WI38 (cell line): ENCODE results near the gene RBM4B.
"Not testable (repeated sequence)": the region's sequence is repeated elsewhere in the genome, so short reads cannot be mapped to it uniquely, and the experiment has no call there.

Source experiments
- H3K4me3 ChIP-seq: 2 replicates; pipeline ENCODE4 v1.5.1; 2011; ENCODE audit warnings: low read depth, mild to moderate bottlenecking, control low read depth, low read length
- CTCF ChIP-seq: IDR thresholded peaks from 2 replicates; pipeline ENCODE4 v1.5.1; 2012; ENCODE audit warnings: low read depth, mild to moderate bottlenecking, control low read depth, low read length

RBM4B gene

GRCh38 chr11:66677599-66678375 lies at the start of gene RBM4B:
TSS of gene RBM4B (minus strand) at chr11:66677887. CDS start at chr11:66677079, 808 bp downstream.
- H3K4me3 ChIP-seq, result peak within 1 kb of the TSS; percentile 77
- TF ChIP-seq CTCF, result no peak

GRCh38 chr11:66725647-66726046 lies 48.0 kb upstream of the RBM4B start:
- H3K4me3 ChIP-seq, result no peak overlapping the region
- no peak for TF ChIP-seq CTCF

- H3K4me3 ChIP-seq, result no peak overlapping the region
- no peak for TF ChIP-seq CTCF
These were observed 47.4 kb upstream of the RBM4B start for GRCh38 chr11:66725114-66725513.

GRCh38 chr11:66724167-66724566 lies 46.5 kb upstream of the RBM4B start:
- H3K4me3 ChIP-seq, result not testable (repeated sequence)

- TF ChIP-seq CTCF, result no peak
- H3K4me3 ChIP-seq, result no peak overlapping the region
These were observed 46.0 kb upstream of the RBM4B start for GRCh38 chr11:66723693-66724092.

- H3K4me3 ChIP-seq, result no peak overlapping the region
- no peak for TF ChIP-seq CTCF
These were observed 45.3 kb upstream of the RBM4B start for GRCh38 chr11:66722745-66723651.

- no peak for TF ChIP-seq CTCF
- no peak overlapping the region for H3K4me3 ChIP-seq
These were observed 44.3 kb upstream of the RBM4B start for GRCh38 chr11:66721939-66722338.
